ENCODE results near the gene PDE3A. TPM values are rescaled to one million over a fixed set of nuclear protein-coding genes. Genes with fewer than 3 reads are reported as not detected.
A peak's percentile ranks its signal among the peaks of the same experiment; 100 is the strongest.

Gene PDE3A
- total RNA-seq, 6 experiments from 2014 or later = 0.02 to 0.07 (median 0.03) TPM; not detected in 3

DNA sequence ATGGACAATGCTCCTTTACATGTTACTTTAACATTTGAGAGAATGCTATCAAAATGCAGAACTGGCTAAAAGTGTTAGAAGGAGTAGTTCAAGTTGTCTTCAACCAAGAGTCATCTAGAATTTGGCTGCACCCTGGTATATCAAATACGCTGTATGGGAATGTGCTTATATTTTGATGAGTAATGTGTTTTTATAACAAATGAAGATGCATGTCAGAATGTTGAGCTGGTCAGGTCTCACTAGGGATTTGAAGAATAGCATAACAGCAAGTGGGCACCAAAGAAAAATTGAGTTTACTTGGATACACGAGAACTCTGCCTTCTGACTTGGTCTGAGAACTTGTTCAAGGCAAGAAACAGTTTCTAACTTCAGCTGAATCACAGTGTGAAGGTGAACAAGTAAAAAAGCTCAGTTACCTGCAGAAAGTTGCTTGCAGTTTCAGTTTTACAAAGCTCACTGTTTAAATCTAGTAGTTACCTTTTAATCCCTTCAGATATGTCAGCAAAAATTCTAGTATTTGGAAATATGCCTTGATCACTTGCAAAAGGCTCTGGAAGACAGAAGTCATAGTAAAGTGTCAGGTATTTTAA is 82.3 kb downstream of the PDE3A start:
- Mint-ChIP-seq H3K27ac (no peak overlapping the region), H3K9me3 (no peaks in the 10 kb centered on the region), H3K36me3 (ENCODE audit: low read depth) (no peaks in the 10 kb centered on the region), H3K27me3 (ENCODE audit: insufficient read depth) (peaks cover 9% of the 10 kb centered on the region), H3K4me3 (no peak overlapping the region), H3K4me1 (ENCODE audit: low read depth) (peaks cover 32% of the 10 kb centered on the region)
- TF ChIP-seq, protein P1, sequence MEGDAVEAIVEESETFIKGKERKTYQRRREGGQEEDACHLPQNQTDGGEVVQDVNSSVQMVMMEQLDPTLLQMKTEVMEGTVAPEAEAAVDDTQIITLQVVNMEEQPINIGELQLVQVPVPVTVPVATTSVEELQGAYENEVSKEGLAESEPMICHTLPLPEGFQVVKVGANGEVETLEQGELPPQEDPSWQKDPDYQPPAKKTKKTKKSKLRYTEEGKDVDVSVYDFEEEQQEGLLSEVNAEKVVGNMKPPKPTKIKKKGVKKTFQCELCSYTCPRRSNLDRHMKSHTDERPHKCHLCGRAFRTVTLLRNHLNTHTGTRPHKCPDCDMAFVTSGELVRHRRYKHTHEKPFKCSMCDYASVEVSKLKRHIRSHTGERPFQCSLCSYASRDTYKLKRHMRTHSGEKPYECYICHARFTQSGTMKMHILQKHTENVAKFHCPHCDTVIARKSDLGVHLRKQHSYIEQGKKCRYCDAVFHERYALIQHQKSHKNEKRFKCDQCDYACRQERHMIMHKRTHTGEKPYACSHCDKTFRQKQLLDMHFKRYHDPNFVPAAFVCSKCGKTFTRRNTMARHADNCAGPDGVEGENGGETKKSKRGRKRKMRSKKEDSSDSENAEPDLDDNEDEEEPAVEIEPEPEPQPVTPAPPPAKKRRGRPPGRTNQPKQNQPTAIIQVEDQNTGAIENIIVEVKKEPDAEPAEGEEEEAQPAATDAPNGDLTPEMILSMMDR (IDR thresholded peaks at IDR 0.05) = no peak
- DNase-seq = no peak

DNA sequence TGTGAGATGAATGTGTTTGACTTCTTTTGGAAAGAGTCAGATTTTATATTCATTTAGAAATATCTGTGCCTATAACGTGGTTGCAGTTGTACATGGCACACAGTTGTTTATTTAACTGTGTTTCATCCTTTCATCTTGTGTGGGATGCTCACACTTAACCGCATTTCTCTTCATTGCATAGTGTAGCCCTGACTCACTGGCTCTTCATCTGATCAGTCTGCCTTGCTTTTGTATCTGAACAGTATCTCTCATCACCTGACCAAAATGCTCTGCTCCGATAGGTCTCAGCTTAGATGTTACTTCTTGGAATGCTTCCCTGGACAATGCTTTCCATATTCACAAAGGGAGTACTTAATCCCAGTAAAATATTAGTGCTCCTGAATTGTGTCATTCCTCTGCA is 83.4 kb downstream of the PDE3A start:
- H3K4me1 Mint-ChIP-seq (ENCODE audit: low read depth) = peaks cover 32% of the 10 kb centered on the region
- DNase-seq = peak; percentile 81
- no peaks in the 10 kb centered on the region for H3K9me3 Mint-ChIP-seq
- H3K36me3 Mint-ChIP-seq (ENCODE audit: low read depth) = no peaks in the 10 kb centered on the region
- peaks cover 9% of the 10 kb centered on the region for H3K27me3 Mint-ChIP-seq (ENCODE audit: insufficient read depth)
- no peak overlapping the region for H3K4me3 Mint-ChIP-seq
- TF ChIP-seq, protein P1 (IDR thresholded peaks at IDR 0.05) = no peak
- H3K27ac Mint-ChIP-seq = no peak overlapping the region

DNA sequence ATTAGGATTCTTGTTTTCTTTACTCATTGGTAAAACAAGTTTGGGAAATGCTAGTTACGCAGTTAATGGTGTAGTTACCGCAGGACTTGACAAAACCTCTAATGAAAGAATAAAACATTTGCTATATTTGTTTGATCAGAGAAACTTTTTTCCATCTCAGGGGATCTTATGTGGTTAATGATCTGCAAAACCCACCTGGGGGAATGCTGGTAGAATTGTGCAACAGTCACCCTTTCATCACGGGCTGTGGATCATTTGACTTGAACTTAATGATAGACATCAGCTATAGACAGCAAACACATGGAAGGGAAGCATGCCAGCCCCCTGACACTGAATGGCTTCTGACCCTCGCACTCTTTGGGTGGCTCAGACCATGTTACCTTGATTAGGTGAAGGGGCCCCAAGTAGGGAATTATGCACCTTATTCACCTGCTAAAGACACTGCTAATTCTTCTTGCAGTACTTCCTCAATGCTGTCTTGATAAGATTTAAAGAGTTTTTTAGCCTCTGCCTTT is 84.2 kb downstream of the PDE3A start:
- Mint-ChIP-seq H3K9me3 (no peaks in the 10 kb centered on the region), H3K4me3 (no peak overlapping the region), H3K4me1 (ENCODE audit: low read depth) (peaks cover 32% of the 10 kb centered on the region), H3K27ac (no peak overlapping the region), H3K36me3 (ENCODE audit: low read depth) (no peaks in the 10 kb centered on the region), H3K27me3 (ENCODE audit: insufficient read depth) (peaks cover 7% of the 10 kb centered on the region; the same call in 1 of the 2 replicates)
- DNase-seq = no peak
- TF ChIP-seq, protein P1 (IDR thresholded peaks at IDR 0.05) = no peak

DNA sequence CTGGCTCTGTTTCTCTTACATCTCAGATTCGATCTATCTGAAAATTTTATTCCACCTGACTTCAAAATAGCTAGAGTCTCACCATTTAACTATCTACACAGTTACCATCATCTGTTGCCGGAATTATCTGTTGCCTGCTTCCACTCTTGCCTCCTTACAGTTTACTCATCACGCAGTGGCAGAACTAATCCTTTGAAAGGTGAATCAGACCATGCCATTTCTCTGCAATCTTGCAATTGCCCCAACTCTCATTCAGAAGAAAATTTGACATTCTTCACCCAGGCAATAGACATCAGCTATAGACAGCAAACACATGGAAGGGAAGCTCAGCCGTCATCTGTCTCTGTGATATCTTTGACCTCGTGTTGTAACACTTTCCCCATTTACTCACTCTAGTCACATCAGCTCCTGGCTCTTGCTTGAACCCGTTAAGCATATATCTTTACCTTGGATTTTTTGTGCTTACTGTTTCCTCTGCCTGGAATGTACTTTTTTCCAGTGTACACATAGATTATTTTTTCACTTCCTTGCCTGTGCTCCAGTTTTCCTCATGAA is 85.5 kb downstream of the PDE3A start:
- no peak overlapping the region for H3K4me3 Mint-ChIP-seq
- H3K27me3 Mint-ChIP-seq (ENCODE audit: insufficient read depth) = peaks cover 7% of the 10 kb centered on the region; the same call in 1 of the 2 replicates
- H3K4me1 Mint-ChIP-seq (ENCODE audit: low read depth) = peaks cover 32% of the 10 kb centered on the region
- no peaks in the 10 kb centered on the region for H3K36me3 Mint-ChIP-seq (ENCODE audit: low read depth)
- H3K27ac Mint-ChIP-seq = no peak overlapping the region
- DNase-seq = no peak
- H3K9me3 Mint-ChIP-seq = no peaks in the 10 kb centered on the region
- TF ChIP-seq, protein P1 (IDR thresholded peaks at IDR 0.05) = no peak

DNA sequence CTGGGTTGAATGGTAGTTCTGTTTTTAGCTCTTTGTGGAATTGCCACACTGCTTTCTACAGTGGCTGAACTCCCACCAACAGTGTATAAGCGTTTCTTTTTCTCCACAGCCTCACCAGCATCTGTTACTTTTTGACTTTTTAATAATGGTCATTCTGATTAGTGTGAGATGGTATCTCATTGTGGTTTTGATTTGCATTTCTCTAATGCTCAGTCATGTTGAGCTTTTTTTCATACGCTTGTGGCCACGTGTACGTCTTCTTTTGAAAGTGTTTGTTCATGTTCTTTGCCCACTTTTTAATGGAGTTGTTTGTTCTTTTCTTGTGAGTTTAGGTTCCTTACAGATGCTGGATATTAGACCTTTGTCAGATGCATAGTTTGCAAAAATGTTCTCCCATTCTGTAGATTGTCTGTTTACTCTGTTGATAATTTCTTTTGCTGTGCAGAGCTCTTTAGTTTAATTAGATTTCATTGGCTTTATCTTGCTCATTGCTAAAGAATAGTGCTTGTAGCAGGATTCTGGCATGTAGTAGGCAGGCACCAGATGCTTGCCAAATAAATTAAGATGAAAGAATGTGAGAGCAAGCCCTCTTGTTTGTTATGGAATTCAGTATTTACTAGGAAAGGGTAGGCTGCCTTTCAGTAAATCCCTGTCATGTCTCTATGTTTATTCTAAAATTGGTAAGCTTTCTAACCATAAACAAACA is 86.8 kb downstream of the PDE3A start:
- Mint-ChIP-seq H3K27ac (no peak overlapping the region), H3K4me1 (ENCODE audit: low read depth) (peaks cover 32% of the 10 kb centered on the region), H3K9me3 (no peaks in the 10 kb centered on the region), H3K4me3 (no peak overlapping the region), H3K36me3 (ENCODE audit: low read depth) (no peaks in the 10 kb centered on the region), H3K27me3 (ENCODE audit: insufficient read depth) (peaks cover 7% of the 10 kb centered on the region; the same call in 1 of the 2 replicates)
- TF ChIP-seq, protein P1 (IDR thresholded peaks at IDR 0.05) = no peak
- no peak for DNase-seq

All from HFFc6 (cell line).